GM18511 (cell line): ENCODE data around the gene CCZ1.
"Not testable (repeated sequence)": the region's sequence is repeated elsewhere in the genome, so short reads cannot be mapped to it uniquely, and the experiment has no call there.

Source experiments
- ATAC-seq: cut with Tn5 transposase; IDR thresholded peaks from one replicate; pipeline ENCODE4 v1.9.1; 2021; ENCODE audit warnings: mild to moderate bottlenecking, moderate library complexity; ENCODE audit not compliant: unreplicated experiment

CCZ1 gene

DNA sequence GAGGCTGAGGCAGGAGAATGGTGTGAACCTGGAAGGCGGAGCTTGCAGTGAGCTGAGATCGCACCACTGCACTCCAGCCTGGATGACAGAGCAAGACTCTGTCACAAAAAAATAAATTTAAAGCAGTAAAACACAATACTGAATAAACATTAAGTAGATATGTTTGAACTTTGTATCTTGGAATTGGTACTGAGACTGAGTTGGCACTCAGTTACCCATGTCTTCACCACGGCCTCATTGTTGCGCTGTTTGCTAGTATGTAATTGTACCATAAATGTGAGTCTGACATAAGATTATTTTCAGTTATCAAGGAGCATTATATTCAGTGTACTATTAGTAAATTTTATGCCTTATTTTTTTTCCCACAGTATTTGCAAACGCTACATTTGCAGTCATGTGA is 6.2 kb downstream of the CCZ1 start:
- not testable (repeated sequence) for ATAC-seq

DNA sequence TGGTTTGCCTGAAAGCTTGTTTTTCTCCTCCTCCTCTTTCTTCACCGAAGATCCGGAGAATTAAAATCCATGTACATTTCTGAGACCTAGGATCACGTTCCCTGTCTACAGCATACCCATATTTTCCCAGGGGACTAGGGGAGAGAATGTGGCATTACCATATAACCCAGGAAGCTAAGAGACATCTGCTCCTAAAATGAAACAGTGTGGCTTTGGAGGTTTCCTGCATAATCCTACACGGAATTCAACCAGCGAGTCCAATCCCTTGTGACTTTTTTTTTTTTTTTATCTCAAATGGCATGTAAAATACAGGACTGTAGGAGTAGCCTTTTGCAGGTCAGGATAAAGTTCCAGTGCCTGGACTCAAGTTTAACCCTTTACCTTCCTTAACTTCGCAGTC is 10.3 kb downstream of the CCZ1 start:
- not testable (repeated sequence) for ATAC-seq

DNA sequence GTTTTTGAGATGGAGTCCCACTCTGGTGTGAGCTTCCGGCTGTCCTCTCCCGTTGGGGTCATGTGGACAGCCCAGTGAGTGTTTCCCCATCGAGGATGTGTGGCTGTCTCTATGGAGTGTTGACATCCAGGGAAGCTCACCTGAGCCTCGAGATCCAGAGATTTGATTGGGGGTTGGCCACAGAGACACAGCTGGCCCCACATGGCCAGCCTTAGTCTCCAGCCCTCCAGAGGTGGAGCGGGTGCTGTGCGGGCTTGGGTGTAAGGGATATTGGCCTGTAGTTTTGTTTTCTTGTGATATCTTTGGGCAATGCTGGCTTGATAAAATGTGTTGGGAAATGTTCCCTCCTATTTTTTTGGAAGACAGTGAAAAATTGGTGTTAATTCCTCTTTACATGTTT is 18.0 kb downstream of the CCZ1 start:
- ATAC-seq: not testable (repeated sequence)

DNA sequence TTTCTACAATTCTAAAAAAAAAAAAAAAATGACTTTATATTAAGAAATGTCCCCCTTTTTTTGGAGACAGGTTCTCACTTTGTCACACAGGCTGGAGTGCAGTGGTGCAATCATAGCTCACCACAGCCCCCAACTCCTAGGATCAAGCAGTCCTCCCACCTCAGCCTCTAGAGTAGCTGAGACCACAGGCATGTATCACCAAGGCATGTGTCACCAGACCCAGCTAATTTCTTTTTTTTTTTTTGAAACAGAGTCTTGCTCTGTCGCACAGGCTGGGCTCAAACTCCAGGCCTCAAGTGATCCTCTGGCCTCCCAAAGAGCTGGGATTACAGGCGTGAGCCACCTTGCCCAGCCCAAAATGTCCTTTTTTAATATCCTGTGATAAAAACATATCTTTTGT is 25.6 kb downstream of the CCZ1 start:
- ATAC-seq: not testable (repeated sequence)

DNA sequence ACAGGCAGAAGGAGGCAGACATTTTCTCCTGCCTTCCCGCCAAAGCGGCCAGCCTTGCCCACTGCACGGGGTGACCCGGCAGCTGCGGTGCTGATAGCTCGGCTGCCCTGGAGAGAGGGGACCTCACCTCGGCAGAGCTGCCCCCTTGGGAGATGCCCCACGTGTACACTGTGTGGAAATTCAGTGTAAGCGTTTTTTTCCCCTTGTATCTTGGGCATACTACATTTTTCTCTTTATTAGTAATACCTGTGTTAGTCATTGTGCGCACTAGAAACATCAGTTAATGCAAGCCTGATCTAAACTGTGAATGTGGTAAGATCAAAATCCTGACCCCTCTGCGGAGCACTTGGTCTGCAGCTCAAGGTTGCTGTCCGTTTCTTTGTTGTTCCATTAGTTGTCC is 26.1 kb downstream of the CCZ1 start:
- ATAC-seq: not testable (repeated sequence)

DNA sequence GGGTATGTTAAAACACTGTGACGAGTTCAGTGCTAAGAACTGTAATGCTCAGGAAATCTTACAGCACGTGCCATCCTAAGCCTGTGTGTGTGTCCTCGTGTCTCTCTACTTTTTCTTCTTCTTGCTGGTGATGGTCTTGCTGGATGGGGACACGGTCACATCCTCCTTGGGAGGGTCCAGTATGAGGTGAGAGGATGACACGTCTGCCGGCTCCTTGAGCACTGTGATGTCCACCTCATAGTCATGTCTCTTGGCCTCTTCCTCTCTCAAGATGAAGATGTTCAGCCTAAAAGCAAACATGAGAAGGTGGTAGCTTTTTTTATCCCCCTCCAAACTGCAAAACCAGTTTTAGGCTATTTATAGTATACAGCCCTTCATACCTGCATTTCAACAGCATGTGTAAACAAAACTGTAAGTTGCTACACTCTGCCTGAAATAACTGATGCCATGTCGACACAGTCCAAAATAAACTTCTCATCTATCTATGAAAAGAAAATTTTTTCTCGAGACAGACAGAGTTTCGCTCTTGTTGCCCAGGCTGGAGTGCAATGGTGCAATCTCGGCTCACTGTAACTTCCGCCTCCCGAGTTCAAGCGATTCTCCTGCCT is 27.8 kb downstream of the CCZ1 start:
- ATAC-seq: not testable (repeated sequence)

DNA sequence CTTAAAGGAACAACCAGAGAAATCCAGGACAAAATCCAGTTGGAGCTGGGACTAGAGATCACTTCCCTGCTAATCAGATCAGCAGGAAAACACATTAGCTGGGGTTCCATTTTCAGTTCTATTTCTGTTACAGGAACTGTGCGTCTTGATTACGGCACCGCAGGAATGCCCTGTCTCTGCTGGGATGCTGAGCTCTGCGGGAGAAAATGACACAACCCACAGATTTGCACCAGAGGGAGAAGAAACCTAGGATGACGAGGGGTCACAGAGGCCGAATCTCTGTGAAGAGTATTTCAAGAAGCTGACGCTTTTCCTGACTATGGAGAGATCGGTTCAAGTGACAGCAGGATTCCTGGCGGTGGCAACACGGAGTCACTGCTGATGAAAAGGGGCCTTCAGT is 31.8 kb downstream of the CCZ1 start:
- ATAC-seq: not testable (repeated sequence)

DNA sequence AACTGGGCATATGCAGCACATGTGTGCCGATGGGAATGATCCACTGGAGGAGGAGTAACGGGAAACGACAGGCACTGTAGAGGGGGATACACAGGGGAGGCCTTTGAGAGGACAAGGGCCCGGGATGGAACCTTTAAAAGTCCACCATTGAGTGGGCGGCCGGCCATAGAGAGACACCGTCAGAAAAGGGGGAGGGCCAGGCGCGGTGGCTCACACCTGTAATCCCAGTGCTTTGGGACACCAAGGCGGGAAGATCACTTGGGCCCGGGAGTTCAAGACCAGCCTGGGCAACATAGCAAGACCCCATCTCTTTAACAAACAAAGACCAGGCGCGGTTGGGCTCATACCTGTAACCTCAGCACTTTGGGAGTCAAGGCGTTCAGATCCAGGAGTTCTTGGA is 32.7 kb downstream of the CCZ1 start:
- ATAC-seq: not testable (repeated sequence)

DNA sequence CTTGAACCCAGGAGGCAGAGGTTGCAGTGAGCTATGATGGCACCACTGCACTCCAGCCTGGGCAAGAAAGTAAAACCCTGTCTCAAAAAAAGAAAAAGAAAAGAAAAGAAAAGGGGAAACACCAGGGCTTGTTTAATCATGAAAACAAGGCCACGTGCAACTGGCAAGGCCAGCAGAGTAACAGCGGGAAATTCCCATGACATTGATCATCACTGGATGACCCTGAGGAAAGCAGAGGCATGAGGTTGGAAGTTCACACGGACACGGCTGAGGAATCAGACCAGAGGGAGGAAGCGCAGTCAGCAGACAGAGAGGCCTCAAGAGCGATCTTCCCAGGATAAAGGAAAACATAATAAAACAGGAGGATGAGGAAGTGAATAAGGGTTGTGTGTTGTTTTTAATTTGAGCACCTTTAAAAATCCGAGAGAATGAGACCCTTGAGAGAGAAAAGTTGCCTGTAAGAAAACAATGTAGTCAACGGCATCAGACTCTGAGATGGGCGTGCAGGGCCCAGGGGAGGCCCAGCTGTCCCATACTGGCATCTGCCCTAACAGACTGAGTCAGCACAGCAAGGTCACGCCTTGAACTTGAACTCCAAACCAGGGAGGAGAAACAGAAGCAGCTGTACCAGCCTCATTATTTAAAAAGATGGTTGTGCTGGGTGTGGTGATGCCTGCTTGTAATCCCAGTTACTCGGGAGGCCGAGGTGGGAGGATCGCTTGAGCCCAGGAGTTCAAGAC is 33.5 kb downstream of the CCZ1 start:
- ATAC-seq: not testable (repeated sequence)

DNA sequence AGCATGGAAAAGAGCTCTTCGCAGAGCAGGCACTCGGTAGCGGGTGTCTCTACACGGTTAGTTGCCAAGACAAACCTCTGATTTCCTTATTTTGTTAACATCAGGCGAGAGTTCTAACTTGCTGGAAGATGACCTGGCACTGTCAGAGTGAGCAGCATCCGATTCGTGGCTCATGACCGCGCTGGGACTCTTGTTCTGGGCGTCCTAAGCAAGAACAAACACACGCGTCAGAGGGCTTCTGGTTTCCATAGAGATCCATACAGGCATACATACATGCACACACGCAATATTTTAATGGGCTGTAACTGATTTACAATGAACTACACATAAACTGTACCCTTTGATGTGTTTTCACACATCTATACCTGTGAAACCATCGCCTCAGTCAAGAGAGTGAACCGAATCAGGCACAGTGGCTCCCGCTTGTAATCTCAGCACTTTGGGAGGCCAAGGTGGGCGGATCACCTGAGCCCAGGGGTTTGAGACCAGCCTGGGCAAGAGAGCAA is 36.5 kb downstream of the CCZ1 start:
- not testable (repeated sequence) for ATAC-seq

DNA sequence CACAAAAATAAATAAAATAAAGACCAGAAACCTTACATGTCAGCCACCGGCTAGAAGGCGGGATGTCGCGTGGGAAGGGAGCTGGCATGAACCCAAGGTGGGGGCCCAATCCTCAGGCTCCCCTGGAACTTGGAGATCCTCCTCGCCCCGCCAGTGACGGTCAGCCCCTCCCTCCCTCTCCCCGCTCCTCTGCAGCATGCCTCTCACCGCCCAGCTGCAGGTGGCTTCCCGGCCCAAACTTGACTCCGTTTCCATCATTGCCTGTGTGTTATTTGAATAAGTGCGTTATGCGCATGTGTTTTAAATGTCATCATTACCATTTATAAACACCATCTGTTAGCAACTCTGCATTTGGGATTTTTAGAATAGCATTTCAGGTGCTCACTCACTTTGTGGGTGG is 64.7 kb downstream of the CCZ1 start:
- not testable (repeated sequence) for ATAC-seq

DNA sequence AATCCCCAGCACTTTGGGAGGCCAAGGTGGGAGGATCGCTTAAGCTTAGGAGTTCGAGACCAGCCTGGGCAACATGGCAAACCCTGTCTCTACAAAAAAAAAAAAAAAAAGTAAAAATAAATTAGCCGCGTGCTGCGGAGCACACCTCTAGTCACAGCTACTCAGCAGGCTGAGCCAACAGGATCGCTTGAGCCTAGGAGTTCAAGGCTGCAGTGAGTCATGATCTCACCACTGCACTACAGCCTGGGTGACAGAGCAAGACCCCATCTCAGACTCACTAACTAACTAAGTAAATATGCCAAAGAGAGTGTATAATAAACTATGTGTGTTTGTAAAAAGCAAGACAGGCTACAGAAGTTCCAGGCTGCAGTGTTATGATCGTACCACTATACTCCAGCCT is 65.3 kb downstream of the CCZ1 start:
- not testable (repeated sequence) for ATAC-seq

DNA sequence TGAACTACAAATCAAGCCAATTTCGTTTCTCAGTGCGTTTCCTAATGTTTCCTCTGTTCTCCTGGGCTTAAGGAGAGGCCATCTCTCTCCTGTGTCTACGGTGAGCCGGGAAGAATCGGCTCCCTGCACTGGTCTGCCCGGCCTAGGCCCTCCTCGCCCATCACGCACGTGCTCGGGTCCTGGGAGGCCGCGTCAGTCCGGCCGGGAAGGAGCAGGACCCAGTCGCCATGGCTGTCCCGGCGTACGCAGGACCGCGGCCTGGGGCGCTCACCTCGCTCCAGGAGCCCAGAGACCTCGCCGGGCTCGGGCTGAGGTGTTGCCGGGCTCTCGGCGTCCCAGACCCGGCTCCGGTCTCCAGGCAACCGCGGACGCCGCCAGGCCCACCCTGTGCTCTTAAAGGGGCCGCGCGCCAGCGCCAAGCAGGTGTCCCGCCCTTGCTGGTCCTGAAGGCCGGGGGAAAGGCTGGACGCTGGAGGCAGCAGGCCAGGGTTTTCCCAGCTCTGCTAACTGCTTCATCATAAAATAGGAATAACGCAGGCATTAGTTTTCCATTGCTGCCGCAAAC is 71.9 kb downstream of the CCZ1 start, which contains the start of gene RSPH10B:
RSPH10B (minus strand) TSS at position 343 of the 565 bp plus-strand sequence. CDS start 3,573 bp downstream, outside the sequence.
- not testable (repeated sequence) for ATAC-seq

DNA sequence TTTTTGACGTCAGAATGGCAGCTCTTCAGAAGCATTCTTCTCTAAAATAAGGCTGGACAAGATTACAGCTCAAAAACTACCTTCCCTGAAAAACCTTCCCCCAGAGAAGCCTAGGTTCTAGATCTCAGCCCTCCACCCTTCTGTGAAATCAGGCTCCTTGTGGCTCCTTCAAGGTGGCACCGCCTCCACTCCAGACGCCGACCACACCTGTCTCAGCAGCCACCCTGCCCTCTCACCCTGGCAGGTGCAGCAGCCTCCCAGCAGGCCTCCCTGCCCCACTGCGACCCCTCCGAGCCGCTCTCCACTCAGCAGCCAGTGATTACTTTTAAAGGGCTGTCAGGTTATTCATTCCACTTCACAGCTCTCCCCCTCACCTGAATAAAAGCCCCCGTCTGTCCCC is 75.0 kb downstream of the CCZ1 start:
- ATAC-seq: not testable (repeated sequence)
